Upper lobe of left lung (tissue), 4 donors: Measurements from ENCODE around the gene RIMKLA.

Experiments used
- CTCF ChIP-seq, 6 experiments: fragments of 450-650 bp in 4 of 6; fragments of 200-600 bp in 2 of 6; sonication (generic) in 2 of 6; IDR thresholded peaks; one replicate each; pipeline ENCODE4 v1.5.1; 2016 to 2019; ENCODE audit warnings: antibody characterized with exemption in 6 of 6
- POLR2AphosphoS5 ChIP-seq, 2 donors: sonication (generic); formaldehyde crosslinking; IDR thresholded peaks; one replicate each; pipeline ENCODE4 v1.5.1; 2017; ENCODE audit warnings: antibody characterized with exemption in 2 of 2

GRCh38 chr1:42365118-42365517 lies 15.5 kb upstream of the RIMKLA start:
- TF ChIP-seq POLR2AphosphoS5 (IDR thresholded peaks at IDR 0.05) (no peak), CTCF (IDR thresholded peaks at IDR 0.05) (no peak)
